Uterus (tissue), 4 donors: ENCODE data around the gene UFL1. TPM values are rescaled to one million over a fixed set of nuclear protein-coding genes. Genes with fewer than 3 reads are reported as not detected.

ENCODE experiments used
- DNase-seq, 2 donors: peaks; one replicate each; pipeline ENCODE4 v3.0.0-alpha.2; 2019 to 2020
- H3K27ac ChIP-seq, 2 donors: fragments of 200-600 bp; sonication (generic); 1 replicate in 1 of 2; 2 replicates in 1 of 2; pipeline ENCODE4 v1.5.1; 2016 to 2018
- H3K27me3 ChIP-seq, 2 donors: fragments of 200-600 bp; sonication (generic); one replicate each; pipeline ENCODE4 v1.5.1; 2018 to 2019; ENCODE audit warnings: control low read depth in 1 of 2
- H3K36me3 ChIP-seq, 2 donors: fragments of 200-600 bp; sonication (generic); one replicate each; pipeline ENCODE4 v1.5.1; 2019; ENCODE audit warnings: control low read depth in 1 of 2
- H3K4me1 ChIP-seq, 2 donors: fragments of 200-600 bp; sonication (generic); one replicate each; pipeline ENCODE4 v1.5.1; 2018 to 2019; ENCODE audit warnings: control low read depth in 1 of 2
- H3K4me3 ChIP-seq, 2 donors: fragments of 200-600 bp; sonication (generic); 1 replicate in 1 of 2; 2 replicates in 1 of 2; pipeline ENCODE4 v1.5.1; 2018 to 2019; ENCODE audit warnings: mild to moderate bottlenecking in 1 of 2
- H3K9me3 ChIP-seq, 2 donors: fragments of 200-600 bp; sonication (generic); one replicate each; pipeline ENCODE4 v1.5.1; 2019; ENCODE audit warnings: control low read depth in 1 of 2
- CTCF ChIP-seq, 4 experiments: fragments of 200-600 bp in 2 of 4; fragments of 450-650 bp in 2 of 4; sonication (generic) in 2 of 4; IDR thresholded peaks; one replicate each; pipeline ENCODE4 v1.5.1; 2016 to 2019; ENCODE audit warnings: antibody characterized with exemption in 4 of 4, mild to moderate bottlenecking in 2 of 4, moderate library complexity in 1 of 4
- POLR2A ChIP-seq, 2 donors: fragments of 450-650 bp; IDR thresholded peaks; one replicate each; pipeline ENCODE4 v1.6.1; 2016; ENCODE audit warnings: antibody characterized with exemption in 2 of 2, mild to moderate bottlenecking in 1 of 2, moderate library complexity in 1 of 2
- intact Hi-C: fragments of 100-400 bp; cut with DNase I; formaldehyde crosslinking; loops from one replicate; pipeline ENCODE4 v1.15.1; 2023; ENCODE audit warnings: low total_unique reads
- total RNA-seq, 4 donors: library from RNA; depleted of rRNA in 3 of 4; stranded (reverse); fragments of >200 nt in 3 of 4; gene quantifications; one replicate each; pipeline versions ENCODE4 v1.1.0 to v1.2.4, GENCODE V29; 2014 to 2023
- donor health status: DM: yes; HTN: yes; CAD: no.

The UFL1 gene
- total RNA-seq, 4 donors from 2014 or later: 12.0 to 53.0 (median 29.2) TPM

GRCh38 chr6:96582436-96582835 is 60.8 kb downstream of the UFL1 start:
- no peak for DNase-seq
- no peak overlapping the region for H3K4me3 ChIP-seq
- intact Hi-C loops: no loop called here
- H3K27me3 ChIP-seq: no peaks in the 10 kb centered on the region
- H3K36me3 ChIP-seq: no peaks in the 10 kb centered on the region
- H3K9me3 ChIP-seq: no peaks in the 10 kb centered on the region
- no peaks in the 10 kb centered on the region for H3K4me1 ChIP-seq
- TF ChIP-seq CTCF (IDR thresholded peaks at IDR 0.05) (no peak), POLR2A (IDR thresholded peaks at IDR 0.05) (no peak)
- peak overlapping the region in 1 of 2 donors; percentile 20 for H3K27ac ChIP-seq

GRCh38 chr6:96604420-96604819 is 82.8 kb downstream of the UFL1 start:
- H3K4me1 ChIP-seq: no peaks in the 10 kb centered on the region
- TF ChIP-seq CTCF (IDR thresholded peaks at IDR 0.05) (no peak), POLR2A (IDR thresholded peaks at IDR 0.05) (no peak)

More at GRCh38 chr6:96604420-96604819, 82.8 kb downstream of the UFL1 start:
- H3K4me3 ChIP-seq: no peak overlapping the region
- H3K27me3 ChIP-seq: no peaks in the 10 kb centered on the region
- no peaks in the 10 kb centered on the region for H3K36me3 ChIP-seq
- H3K27ac ChIP-seq: no peak overlapping the region
- intact Hi-C loops: no loop called here
- no peak for DNase-seq
- no peaks in the 10 kb centered on the region for H3K9me3 ChIP-seq

Other genes starting within 250 kb of the UFL1 start
- gene FHL5, start 41.3 kb downstream of the UFL1 start, total RNA-seq: 10 to 100 TPM in 3 of 4 donors, 1 to 10 TPM in 1; 4.5 to 86.7 (median 56.9) TPM